GM23338 (cell line): ENCODE measurements around the gene DDR2. TPM values are rescaled to one million over a fixed set of nuclear protein-coding genes. Genes with fewer than 3 reads are reported as not detected.

Experiments
- ATAC-seq: fragments of 200-7000 bp; cut with Tn5 transposase; 3 replicates; pipeline ENCODE4 v1.9.1; 2020
- DNase-seq: peaks from one replicate; pipeline ENCODE4 v3.0.0-alpha.2; 2015; ENCODE audit warnings: low spot score
- H2AFZ ChIP-seq: fragments of 200-600 bp; sonication (generic); 2 replicates; pipeline ENCODE4 v1.8.0; 2016; ENCODE audit warnings: antibody characterized with exemption, mild to moderate bottlenecking, moderate library complexity
- H3F3A ChIP-seq: fragments of 200-600 bp; sonication (generic); replicated peaks from 2 replicates; pipeline ENCODE4 v1.8.0; 2017; ENCODE audit warnings: antibody characterized with exemption, mixed run types, low read depth
- H3K27ac ChIP-seq: fragments of 200-600 bp; sonication (generic); 2 replicates; pipeline ENCODE4 v1.6.1; 2016; ENCODE audit warnings: low read depth
- H3K27me3 ChIP-seq: fragments of 200-600 bp; sonication (generic); 2 replicates; pipeline ENCODE4 v1.8.0; 2016; ENCODE audit warnings: mild to moderate bottlenecking, mixed run types, moderate library complexity; ENCODE audit not compliant: insufficient read depth
- H3K36me3 ChIP-seq: fragments of 200-600 bp; sonication (generic); 2 replicates; pipeline ENCODE4 v1.8.0; 2016; ENCODE audit warnings: mild to moderate bottlenecking; ENCODE audit not compliant: insufficient read depth
- H3K4me1 ChIP-seq: fragments of 200-600 bp; sonication (generic); 2 replicates; pipeline ENCODE4 v1.8.0; 2016; ENCODE audit warnings: mild to moderate bottlenecking, moderate library complexity; ENCODE audit not compliant: insufficient read depth
- H3K4me2 ChIP-seq: fragments of 200-600 bp; sonication (generic); 2 replicates; pipeline ENCODE4 v1.7.1; 2017; ENCODE audit warnings: mixed run types
- H3K4me3 ChIP-seq: fragments of 200-600 bp; sonication (generic); 2 replicates; pipeline ENCODE4 v1.6.1; 2016; ENCODE audit warnings: mixed run types
- H3K79me2 ChIP-seq: fragments of 200-600 bp; sonication (generic); replicated peaks from 2 replicates; pipeline ENCODE4 v1.8.0; 2017; ENCODE audit warnings: mild to moderate bottlenecking; ENCODE audit not compliant: insufficient read depth
- H3K9me2 ChIP-seq: fragments of 200-600 bp; sonication (generic); 2 replicates; pipeline ENCODE4 v1.8.0; 2017; ENCODE audit not compliant: insufficient read depth
- H4K20me1 ChIP-seq: fragments of 200-600 bp; sonication (generic); replicated peaks from 2 replicates; pipeline ENCODE4 v1.8.0; 2017; ENCODE audit warnings: mild to moderate bottlenecking; ENCODE audit not compliant: insufficient read depth
- H3K27ac Mint-ChIP-seq: 2 replicates; pipeline ENCODE4 v1.8.0; 2020; ENCODE audit warnings: inconsistent platforms, mild to moderate bottlenecking, moderate library complexity, mixed read lengths
- H3K27me3 Mint-ChIP-seq: 3 replicates; pipeline ENCODE4 v1.8.0; 2022; ENCODE audit warnings: low read depth, mild to moderate bottlenecking, moderate library complexity, mixed read lengths, inconsistent platforms; ENCODE audit not compliant: insufficient read depth, poor library complexity
- H3K36me3 Mint-ChIP-seq: 3 replicates; pipeline ENCODE4 v1.8.0; 2021; ENCODE audit warnings: low read depth, mild to moderate bottlenecking, inconsistent platforms, moderate library complexity, mixed read lengths
- H3K4me1 Mint-ChIP-seq: 3 replicates; pipeline ENCODE4 v1.8.0; 2020; ENCODE audit warnings: mild to moderate bottlenecking, inconsistent platforms, mixed read lengths
- H3K4me3 Mint-ChIP-seq: 3 replicates; pipeline ENCODE4 v1.8.0; 2021; ENCODE audit warnings: moderate library complexity, mild to moderate bottlenecking, inconsistent platforms, mixed read lengths
- H3K9me3 Mint-ChIP-seq: 3 replicates; pipeline ENCODE4 v1.8.0; 2020; ENCODE audit warnings: moderate library complexity, mild to moderate bottlenecking, inconsistent platforms, mixed read lengths
- CREB1 ChIP-seq: fragments of 250-450 bp; sonication (Bioruptor Pico); IDR thresholded peaks from 2 replicates; pipeline ENCODE4 v1.5.0; 2020; ENCODE audit warnings: low read depth, mild to moderate bottlenecking, moderate library complexity
- ETS1 ChIP-seq: IDR thresholded peaks from 2 replicates; pipeline ENCODE4 v1.6.1; 2016; ENCODE audit warnings: antibody characterized with exemption
- EZH2 ChIP-seq: fragments of 200-600 bp; sonication (generic); IDR thresholded peaks from one replicate; pipeline ENCODE4 v1.8.0; 2017; ENCODE audit warnings: antibody characterized with exemption, mild to moderate bottlenecking, low read depth; ENCODE audit not compliant: unreplicated experiment
- EZH2phosphoT487 ChIP-seq: fragments of 200-600 bp; sonication (generic); IDR thresholded peaks from one replicate; pipeline ENCODE4 v1.8.1; 2018; ENCODE audit warnings: antibody characterized with exemption; ENCODE audit not compliant: unreplicated experiment
- JUNB ChIP-seq: IDR thresholded peaks from one replicate; pipeline ENCODE4 v1.6.1; 2016; ENCODE audit warnings: antibody characterized with exemption; ENCODE audit not compliant: unreplicated experiment
- REST ChIP-seq: IDR thresholded peaks from one replicate; pipeline ENCODE4 v1.6.1; 2018; ENCODE audit warnings: antibody characterized with exemption; ENCODE audit not compliant: unreplicated experiment
- ZNF114 ChIP-seq: fragments of 250-450 bp; sonication (Bioruptor Pico); IDR thresholded peaks from 2 replicates; pipeline ENCODE4 v1.5.0; 2020; ENCODE audit warnings: mild to moderate bottlenecking, moderate library complexity
- ZNF331 ChIP-seq: fragments of 250-450 bp; sonication (Bioruptor Pico); IDR thresholded peaks from 2 replicates; pipeline ENCODE4 v1.5.0; 2020; ENCODE audit warnings: low read depth, mild to moderate bottlenecking, moderate library complexity
- polyA plus RNA-seq: library from polyadenylated mRNA; unstranded; fragments of >200 nt; fragmentation: Nextera tagmentation; extraction: Ambion mirVana; gene quantifications from 2 replicates; pipeline ENCODE4 v1.2.1, GENCODE V29; 2016
- total RNA-seq: library from RNA; depleted of rRNA; stranded (reverse); fragments of >200 nt; shearing (Covaris generic); gene quantifications from 2 replicates; pipeline ENCODE4 v1.2.3, GENCODE V29; 2014

DDR2 gene
- total and polyA plus RNA-seq, 2 experiments from 2014 or later, result 0.66 to 1.8 TPM

- Mint-ChIP-seq H3K4me3 (no peak overlapping the region), H3K9me3 (no peaks in the 10 kb centered on the region), H3K27ac (no peak overlapping the region), H3K27me3 (peaks cover 2% of the 10 kb centered on the region), H3K4me1 (peaks cover 19% of the 10 kb centered on the region), H3K36me3 (no peaks in the 10 kb centered on the region)
- DNase-seq (no peak), ATAC-seq (no peak)
- Histone ChIP-seq H3K4me1 (peaks cover 11% of the 10 kb centered on the region; the same call in 1 of the 2 replicates), H3K36me3 (no peaks in the 10 kb centered on the region), H3K27ac (no peak overlapping the region), H3K4me3 (no peak overlapping the region), H3K4me2 (no peak overlapping the region), H3K9me2 (no peaks in the 10 kb centered on the region), H4K20me1 (no peaks in the 10 kb centered on the region), H3K27me3 (no peaks in the 10 kb centered on the region), H3F3A (no peaks in the 10 kb centered on the region), H3K79me2 (no peaks in the 10 kb centered on the region), H2AFZ (no peak overlapping the region)
- TF ChIP-seq ZNF114 (CRISPR knock-in tag), result no peak
- TF ChIP-seq EZH2, result no peak
- TF ChIP-seq ETS1, result no peak
- no peak for TF ChIP-seq ZNF331
- no peak for TF ChIP-seq JUNB
- no peak for TF ChIP-seq CREB1
Observed at GRCh38 chr1:162688521-162688920, 56.3 kb downstream of the DDR2 start.

- Mint-ChIP-seq H3K36me3 (no peaks in the 10 kb centered on the region), H3K27ac (no peak overlapping the region), H3K4me3 (no peak overlapping the region), H3K9me3 (no peaks in the 10 kb centered on the region), H3K27me3 (peaks cover 2% of the 10 kb centered on the region), H3K4me1 (peaks cover 19% of the 10 kb centered on the region)
- Histone ChIP-seq H3K27ac (no peak overlapping the region), H3K27me3 (no peaks in the 10 kb centered on the region), H3K4me2 (no peak overlapping the region), H3F3A (no peaks in the 10 kb centered on the region), H2AFZ (no peak overlapping the region), H3K36me3 (no peaks in the 10 kb centered on the region), H3K4me1 (peaks cover 11% of the 10 kb centered on the region; the same call in 1 of the 2 replicates), H3K9me2 (no peaks in the 10 kb centered on the region), H4K20me1 (no peaks in the 10 kb centered on the region), H3K4me3 (no peak overlapping the region), H3K79me2 (no peaks in the 10 kb centered on the region)
- no peak for TF ChIP-seq CREB1
- no peak for TF ChIP-seq EZH2
- TF ChIP-seq REST, result no peak
- TF ChIP-seq EZH2phosphoT487, result no peak
- no peak for TF ChIP-seq ZNF114 (CRISPR knock-in tag)
- no peak for DNase-seq
- ATAC-seq, result no peak
Observed at GRCh38 chr1:162688931-162689330, 56.7 kb downstream of the DDR2 start.
